Measurements from ENCODE around the gene BAZ2B. TPM values are rescaled to one million over a fixed set of nuclear protein-coding genes. Genes with fewer than 3 reads are reported as not detected.
A peak's percentile ranks its signal among the peaks of the same experiment; 100 is the strongest.

The BAZ2B gene
- total and polyA plus RNA-seq, 9 of the 15 experiments (the other 6 are each of a cell fraction or from before 2014, with no cell fraction given) = 7.5 to 38.6 (median 19.8) TPM

DNA sequence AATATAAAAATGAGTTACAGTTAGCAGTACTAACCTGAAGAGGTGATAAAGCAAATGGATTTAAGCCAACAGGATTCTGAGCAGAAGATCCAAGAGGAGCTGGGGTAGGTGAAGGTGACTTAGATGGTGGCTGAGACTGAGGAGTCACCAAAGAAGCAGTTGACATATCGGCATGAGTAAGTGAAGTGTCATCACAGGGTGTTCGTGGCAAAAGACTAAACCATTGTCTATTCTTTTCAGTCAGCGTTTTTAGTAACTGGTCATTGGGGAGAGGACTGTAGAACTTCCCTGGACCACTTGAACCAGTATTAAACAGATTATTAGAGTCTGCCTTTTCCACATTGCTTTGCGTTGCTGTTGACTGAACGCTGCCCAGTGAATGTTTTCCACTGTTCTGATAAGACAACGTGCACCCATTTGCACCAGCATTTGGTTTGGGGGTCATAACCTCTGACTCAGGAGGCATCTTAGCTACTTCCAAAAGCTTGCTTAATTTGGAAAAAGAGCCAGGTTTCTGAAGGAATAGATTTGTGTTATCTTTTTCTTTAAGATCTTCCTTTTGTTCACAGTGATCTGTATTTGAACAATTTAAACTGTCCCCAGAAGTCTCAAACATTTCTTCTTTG lies 266.6 kb downstream of the BAZ2B start (continued):
- peak; percentile 5; the same call in 1 of the 2 replicates for TF ChIP-seq JUND (IDR thresholded peaks at IDR 0.05; ENCODE audit: borderline replicate concordance, low read depth, low read length)
- TF ChIP-seq JUND (tag; IDR thresholded peaks at IDR 0.05; ENCODE audit: borderline replicate concordance, low read depth, low read length) = peak; percentile 43; the same call in 2 of the 3 replicates
- TF ChIP-seq, protein P1, sequence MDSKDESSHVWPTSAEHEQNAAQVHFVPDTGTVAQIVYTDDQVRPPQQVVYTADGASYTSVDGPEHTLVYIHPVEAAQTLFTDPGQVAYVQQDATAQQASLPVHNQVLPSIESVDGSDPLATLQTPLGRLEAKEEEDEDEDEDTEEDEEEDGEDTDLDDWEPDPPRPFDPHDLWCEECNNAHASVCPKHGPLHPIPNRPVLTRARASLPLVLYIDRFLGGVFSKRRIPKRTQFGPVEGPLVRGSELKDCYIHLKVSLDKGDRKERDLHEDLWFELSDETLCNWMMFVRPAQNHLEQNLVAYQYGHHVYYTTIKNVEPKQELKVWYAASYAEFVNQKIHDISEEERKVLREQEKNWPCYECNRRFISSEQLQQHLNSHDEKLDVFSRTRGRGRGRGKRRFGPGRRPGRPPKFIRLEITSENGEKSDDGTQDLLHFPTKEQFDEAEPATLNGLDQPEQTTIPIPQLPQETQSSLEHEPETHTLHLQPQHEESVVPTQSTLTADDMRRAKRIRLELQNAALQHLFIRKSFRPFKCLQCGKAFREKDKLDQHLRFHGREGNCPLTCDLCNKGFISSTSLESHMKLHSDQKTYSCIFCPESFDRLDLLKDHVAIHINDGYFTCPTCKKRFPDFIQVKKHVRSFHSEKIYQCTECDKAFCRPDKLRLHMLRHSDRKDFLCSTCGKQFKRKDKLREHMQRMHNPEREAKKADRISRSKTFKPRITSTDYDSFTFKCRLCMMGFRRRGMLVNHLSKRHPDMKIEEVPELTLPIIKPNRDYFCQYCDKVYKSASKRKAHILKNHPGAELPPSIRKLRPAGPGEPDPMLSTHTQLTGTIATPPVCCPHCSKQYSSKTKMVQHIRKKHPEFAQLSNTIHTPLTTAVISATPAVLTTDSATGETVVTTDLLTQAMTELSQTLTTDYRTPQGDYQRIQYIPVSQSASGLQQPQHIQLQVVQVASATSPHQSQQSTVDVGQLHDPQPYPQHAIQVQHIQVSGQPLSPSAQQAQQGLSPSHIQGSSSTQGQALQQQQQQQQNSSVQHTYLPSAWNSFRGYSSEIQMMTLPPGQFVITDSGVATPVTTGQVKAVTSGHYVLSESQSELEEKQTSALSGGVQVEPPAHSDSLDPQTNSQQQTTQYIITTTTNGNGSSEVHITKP (IDR thresholded peaks at IDR 0.05; ENCODE audit: partially characterized antibody) = peak; percentile 57
- TF ChIP-seq ZNF764 (CRISPR knock-in tag; IDR thresholded peaks at IDR 0.05; ENCODE audit: low read depth) = no peak
- TF ChIP-seq NUFIP1 (IDR thresholded peaks at IDR 0.05; ENCODE audit: partially characterized antibody) = no peak
- 0 out of 2 replicates have a peak, but pooled peaks have one; percentile 7 for TF ChIP-seq TCF3 (CRISPR knock-in tag; IDR thresholded peaks at IDR 0.05)
- no peak for TF ChIP-seq ZEB2 (IDR thresholded peaks at IDR 0.05)

All from K562 (cell line).